Psoas muscle (tissue), 8 donors: Measurements from ENCODE around the gene LBR. TPM values are rescaled to one million over a fixed set of nuclear protein-coding genes. Genes with fewer than 3 reads are reported as not detected.
A peak's percentile ranks its signal among the peaks of the same experiment; 100 is the strongest.

ENCODE experiments used
- ATAC-seq, 4 donors: fragments of 200-7000 bp; cut with Tn5 transposase; one replicate each; pipeline ENCODE4 v1.9.1; 2020; ENCODE audit warnings: moderate library complexity in 3 of 4, mild to moderate bottlenecking in 2 of 4
- DNase-seq, 2 donors: peaks; one replicate each; pipeline ENCODE4 v3.0.0-alpha.2; 2020
- H3K27ac ChIP-seq: fragments of 200-600 bp; one replicate; pipeline ENCODE4 v1.8.0; 2022
- H3K27me3 ChIP-seq, 3 donors: fragments of 200-600 bp in 1 of 3; one replicate each; pipeline versions ENCODE4 v1.6.1 to v1.8.0; 2013 to 2022; ENCODE audit warnings: low read length in 2 of 3, mild to moderate bottlenecking in 2 of 3, moderate library complexity in 1 of 3; ENCODE audit not compliant: insufficient read depth in 3 of 3
- H3K36me3 ChIP-seq, 2 donors: fragments of 200-600 bp in 1 of 2; one replicate each; pipeline versions ENCODE4 v1.6.1 to v1.8.0; 2013 to 2022; ENCODE audit warnings: low read depth in 1 of 2, mild to moderate bottlenecking in 1 of 2, moderate library complexity in 1 of 2; ENCODE audit not compliant: insufficient read depth in 1 of 2
- H3K4me1 ChIP-seq: fragments of 200-600 bp; one replicate; pipeline ENCODE4 v1.8.0; 2022
- H3K4me3 ChIP-seq: fragments of 200-600 bp; one replicate; pipeline ENCODE4 v1.8.0; 2022; ENCODE audit warnings: mild to moderate bottlenecking
- H3K9me3 ChIP-seq: fragments of 200-600 bp; one replicate; pipeline ENCODE4 v1.8.0; 2022
- WGBS, 3 donors: extraction: QIAGEN DNeasy Blood & Tissue Kit; methylation state at CpG; one replicate each; pipeline versions ENCODE4 v1.1.6 to v1.1.7; 2013; 5-methylcytosine and 5-hydroxymethylcytosine counted together
- intact Hi-C, 2 donors: fragments of 100-400 bp; cut with DNase I; formaldehyde crosslinking; loops; one replicate each; pipeline versions ENCODE4 v1.11.0 to v1.14.2; 2022
- polyA plus RNA-seq, 3 donors: library from polyadenylated mRNA; stranded (reverse); fragments of 200-250 nt; gene quantifications; one replicate each; pipeline ENCODE4 v1.2.3, GENCODE V29; 2013
- total RNA-seq, 4 donors: library from RNA; stranded (reverse); fragmentation: NEBNext Ultra II Directional in 2 of 4; extraction: Animal tissue kit (Norgen Biotek cat#: 25700) in 2 of 4; gene quantifications; one replicate each; pipeline versions ENCODE4 v1.2.1 to v1.2.4, GENCODE V29; 2021 to 2023
- TF ChIP-seq, protein P1 (sequence below): fragments of 200-600 bp; IDR thresholded peaks from one replicate; pipeline ENCODE4 v1.8.0; 2022; ENCODE audit warnings: antibody characterized with exemption
- donor health status: healthy with polysubstance abuse.
- donor health status: DM: no; HTN: no; CAD: no; lungs with moderate emphysema.
- donor health status: Bipolar disorder and iron deficiency.
- donor health status: healthy.
- donor health status: DM: yes; HTN: yes; CAD: no.
- donor health status: DM: no; HTN: no; CAD: no.
- donor health status: DM: no; HTN: no; CAD: no.
- donor health status: DM: yes; HTN: yes; CAD: no.

Gene LBR
- total and polyA plus RNA-seq, 7 donors = 6.8 to 22.8 (median 14.6) TPM

DNA sequence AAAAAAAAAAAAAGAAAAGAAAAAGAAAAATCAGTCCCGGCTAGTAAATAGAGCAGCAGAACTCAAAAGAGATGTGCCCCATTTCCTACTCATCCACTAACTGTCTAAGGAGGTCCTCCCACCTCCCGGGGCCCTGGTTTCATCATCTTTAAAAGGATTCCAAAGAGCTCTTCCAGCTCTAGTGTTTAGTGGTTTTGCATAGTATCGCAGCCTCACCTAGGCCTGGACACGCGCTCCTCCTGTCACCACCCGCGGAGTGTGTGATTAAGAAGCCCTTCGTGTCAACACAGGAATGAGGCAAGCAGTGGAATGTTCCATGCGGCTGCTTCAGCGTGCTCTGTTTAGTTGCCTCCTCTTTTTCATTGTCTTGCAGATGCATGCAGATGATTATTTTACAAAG lies 49.0 kb downstream of the LBR start:
- peak in 1 of 4 donors; percentile 63 for ATAC-seq
- intact Hi-C loops = no loop called here
- TF ChIP-seq, protein P1, sequence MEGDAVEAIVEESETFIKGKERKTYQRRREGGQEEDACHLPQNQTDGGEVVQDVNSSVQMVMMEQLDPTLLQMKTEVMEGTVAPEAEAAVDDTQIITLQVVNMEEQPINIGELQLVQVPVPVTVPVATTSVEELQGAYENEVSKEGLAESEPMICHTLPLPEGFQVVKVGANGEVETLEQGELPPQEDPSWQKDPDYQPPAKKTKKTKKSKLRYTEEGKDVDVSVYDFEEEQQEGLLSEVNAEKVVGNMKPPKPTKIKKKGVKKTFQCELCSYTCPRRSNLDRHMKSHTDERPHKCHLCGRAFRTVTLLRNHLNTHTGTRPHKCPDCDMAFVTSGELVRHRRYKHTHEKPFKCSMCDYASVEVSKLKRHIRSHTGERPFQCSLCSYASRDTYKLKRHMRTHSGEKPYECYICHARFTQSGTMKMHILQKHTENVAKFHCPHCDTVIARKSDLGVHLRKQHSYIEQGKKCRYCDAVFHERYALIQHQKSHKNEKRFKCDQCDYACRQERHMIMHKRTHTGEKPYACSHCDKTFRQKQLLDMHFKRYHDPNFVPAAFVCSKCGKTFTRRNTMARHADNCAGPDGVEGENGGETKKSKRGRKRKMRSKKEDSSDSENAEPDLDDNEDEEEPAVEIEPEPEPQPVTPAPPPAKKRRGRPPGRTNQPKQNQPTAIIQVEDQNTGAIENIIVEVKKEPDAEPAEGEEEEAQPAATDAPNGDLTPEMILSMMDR = no peak

DNA sequence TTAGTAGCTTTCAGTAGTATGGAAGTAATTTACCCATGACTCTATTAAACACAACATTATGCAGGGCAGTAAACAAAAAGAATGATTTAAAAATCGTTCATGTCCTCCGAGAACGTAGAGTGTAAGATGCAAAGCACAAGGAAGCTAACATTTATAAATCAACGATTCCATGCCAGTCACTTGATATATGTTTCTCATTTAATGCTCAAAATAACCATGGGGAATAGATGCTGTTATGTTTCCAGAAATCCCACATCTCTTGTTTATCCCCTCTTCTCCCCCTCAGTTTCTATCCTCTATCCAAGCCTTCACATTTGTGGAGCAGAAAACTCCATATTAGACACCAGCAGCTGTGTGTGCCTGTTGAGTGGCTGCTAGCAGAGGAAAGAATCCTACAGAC lies 52.8 kb downstream of the LBR start:
- ATAC-seq = no peak
- Histone ChIP-seq H3K36me3 (no peaks in the 10 kb centered on the region), H3K27ac (no peak overlapping the region), H3K9me3 (no peaks in the 10 kb centered on the region), H3K27me3 (no peaks in the 10 kb centered on the region), H3K4me3 (no peak overlapping the region), H3K4me1 (no peaks in the 10 kb centered on the region)
- TF ChIP-seq, protein P1 = no peak
- no peak for DNase-seq
- intact Hi-C loops = no loop called here
- WGBS, 3 donors = 79 to 84% (median 82%) methylated on average over 4 of the region's 4 CpGs

More for the DNA sequence above, 49.0 kb downstream of the LBR start:
- Histone ChIP-seq H3K4me3 (no peak overlapping the region), H3K4me1 (no peaks in the 10 kb centered on the region), H3K27ac (no peak overlapping the region), H3K27me3 (no peaks in the 10 kb centered on the region), H3K36me3 (no peaks in the 10 kb centered on the region), H3K9me3 (no peaks in the 10 kb centered on the region)
- whole genome bisulfite sequencing, 3 donors = 38 to 46% (median 40%) methylated on average over 10 of the region's 10 CpGs
- no peak for DNase-seq

DNA sequence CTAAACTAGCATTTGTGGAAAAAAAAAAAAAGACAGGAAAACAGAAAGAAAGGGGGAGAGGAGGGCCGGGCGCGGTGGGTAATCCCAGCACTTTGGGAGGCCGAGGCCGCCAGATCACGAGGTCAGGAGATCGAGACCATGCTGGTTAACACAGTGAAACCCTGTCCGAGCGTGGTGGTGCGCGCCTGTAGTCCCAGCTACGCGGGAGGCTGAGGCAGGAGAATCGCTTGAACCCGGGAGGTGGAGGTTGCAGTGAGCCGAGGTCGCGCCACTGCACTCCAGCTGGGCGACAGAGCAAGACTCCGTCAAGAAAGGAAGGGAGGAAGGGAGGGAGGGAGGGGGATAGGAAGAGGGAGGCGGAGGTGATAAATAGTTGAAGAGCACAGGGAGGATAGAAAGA lies 54.7 kb downstream of the LBR start:
- no peak for ATAC-seq
- TF ChIP-seq, protein P1 = no peak
- no peaks in the 10 kb centered on the region for H3K36me3 ChIP-seq
- no peak for DNase-seq
- no peak overlapping the region for H3K27ac ChIP-seq
- H3K27me3 ChIP-seq = no peaks in the 10 kb centered on the region
- 87 to 93% (median 91%) methylated on average over 18 to 21 of the region's 21 CpGs for WGBS, 3 donors
- H3K4me3 ChIP-seq = no peak overlapping the region
- intact Hi-C loops = no loop called here
- H3K4me1 ChIP-seq = no peaks in the 10 kb centered on the region
- no peaks in the 10 kb centered on the region for H3K9me3 ChIP-seq

DNA sequence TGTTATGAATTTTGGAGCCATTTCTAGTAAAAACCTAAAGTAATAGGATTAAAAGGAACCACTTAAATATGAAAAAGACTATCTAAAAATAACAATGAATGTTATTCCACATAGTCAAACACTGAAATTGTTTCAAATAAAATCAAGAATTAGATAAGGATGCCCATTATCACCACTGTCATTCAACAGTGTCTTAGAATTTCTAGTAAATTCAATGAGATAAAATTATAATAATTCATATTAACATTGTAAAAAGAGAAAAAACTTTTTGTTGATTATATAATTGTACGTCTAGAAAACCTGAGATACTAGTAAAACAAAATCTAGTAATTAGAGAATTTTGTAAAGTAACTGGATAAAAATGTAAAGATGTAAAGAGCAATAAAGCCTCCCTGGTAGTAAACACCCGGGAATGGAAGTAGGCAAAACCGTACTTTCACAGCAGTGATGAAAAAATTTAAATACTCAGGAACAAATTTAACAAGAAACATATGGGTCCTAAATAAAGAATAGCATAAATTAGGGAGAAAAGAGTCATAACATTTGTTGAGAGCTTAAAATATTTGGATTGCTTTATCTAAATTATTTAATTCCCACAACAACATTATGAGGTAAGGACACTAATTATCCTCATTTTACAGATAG lies 56.4 kb downstream of the LBR start:
- no peak for DNase-seq
- Histone ChIP-seq H3K9me3 (no peaks in the 10 kb centered on the region), H3K4me3 (no peak overlapping the region), H3K4me1 (no peaks in the 10 kb centered on the region), H3K27me3 (no peaks in the 10 kb centered on the region), H3K36me3 (no peaks in the 10 kb centered on the region), H3K27ac (no peak overlapping the region)
- TF ChIP-seq, protein P1 = no peak
- intact Hi-C loops = no loop called here
- 69 to 73% (median 70%) methylated on average over 3 of the region's 3 CpGs for WGBS, 3 donors
- ATAC-seq = no peak

DNA sequence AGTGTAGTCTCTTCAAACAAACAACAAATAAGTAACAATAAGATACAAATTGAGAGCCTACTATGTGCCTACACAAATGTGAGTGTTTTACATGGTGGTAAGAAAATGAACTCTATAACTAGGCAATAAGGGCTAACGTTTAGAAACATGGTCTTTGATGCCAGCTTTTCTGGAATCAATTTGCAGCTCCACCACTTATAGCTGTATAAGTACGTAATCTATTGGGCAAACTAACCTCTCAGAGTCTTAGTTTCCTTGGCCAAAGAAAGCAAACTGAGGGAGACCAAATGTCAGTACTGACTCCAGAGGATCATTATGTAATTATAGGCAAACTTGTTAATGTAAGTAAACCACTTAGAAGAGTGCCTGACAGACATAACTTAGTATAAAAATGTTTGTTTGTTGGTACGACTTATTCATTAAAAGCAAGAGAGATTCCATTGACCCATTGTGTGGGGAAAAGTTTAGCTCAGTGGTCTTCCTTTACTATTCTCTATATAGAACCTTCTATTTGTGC lies 59.7 kb downstream of the LBR start:
- H3K9me3 ChIP-seq = no peaks in the 10 kb centered on the region
- H3K4me3 ChIP-seq = no peak overlapping the region
- DNase-seq = no peak
- H3K27me3 ChIP-seq = no peaks in the 10 kb centered on the region
- H3K27ac ChIP-seq = no peak overlapping the region
- intact Hi-C loops = no loop called here
- H3K4me1 ChIP-seq = no peaks in the 10 kb centered on the region
- ATAC-seq = no peak
- 66 to 68% (median 68%) methylated on average over 3 of the region's 3 CpGs for WGBS, 3 donors
- no peaks in the 10 kb centered on the region for H3K36me3 ChIP-seq
- TF ChIP-seq, protein P1 = no peak
